HepG2 (cell line): ENCODE measurements around the gene RBM19. TPM values are rescaled to one million over a fixed set of nuclear protein-coding genes. Genes with fewer than 3 reads are reported as not detected.

Experiments used
- ATAC-seq: fragments of 200-7000 bp; cut with Tn5 transposase; 3 replicates; pipeline ENCODE4 v1.9.1; 2020; ENCODE audit warnings: mild to moderate bottlenecking, moderate library complexity
- BruUV-seq: library from RNA; stranded (reverse); fragments of 400-500 nt; replicated peaks from 2 replicates; lab custom pipeline; 2021; lab: Mats Ljungman, UMichigan
- CTCF ChIA-PET: fragments of 300-600 bp; formaldehyde crosslinking; extraction: SDS; loops from one replicate; lab custom pipeline; 2021; ENCODE audit warnings: low total read pairs, inconsistent platforms, low intra/inter-chr PET ratio; lab: Yijun Ruan, JAX
- POLR2A ChIA-PET: fragments of 350-600 bp; sonication (Branson Sonifier 250); formaldehyde crosslinking; loops from one replicate; lab custom pipeline; 2020; ENCODE audit warnings: antibody characterized with exemption, inconsistent platforms; lab: Yijun Ruan, JAX
- DNase-seq: peaks from one replicate; pipeline ENCODE4 v3.0.0-alpha.2; 2015; ENCODE audit warnings: low spot score
- FAIRE-seq: peaks from 3 replicates; lab custom pipeline; 2011; peaks lifted over from hg19 to GRCh38; lab: Jason Lieb, UNC
- H2AFZ ChIP-seq: one replicate; pipeline ENCODE4 v1.6.1; 2011; ENCODE audit warnings: low read length, inconsistent platforms
- H3K27ac ChIP-seq: fragments of 300-600 bp; 3 replicates; pipeline ENCODE4 v1.8.0; 2011; ENCODE audit warnings: mixed run types, mild to moderate bottlenecking, mixed read lengths, low read length, inconsistent platforms; ENCODE audit not compliant: insufficient read depth; ENCODE audit errors: extremely low read length
- H3K27me3 ChIP-seq, 2 experiments: fragments of 200-600 bp in 1 of 2; 2 replicates in 1 of 2; 3 replicates in 1 of 2; pipeline versions ENCODE4 v1.6.0 to v1.8.0; 2011; ENCODE audit warnings: low read length in 2 of 2, mild to moderate bottlenecking in 2 of 2, moderate library complexity in 2 of 2, inconsistent platforms in 1 of 2; ENCODE audit not compliant: insufficient read depth in 2 of 2, control insufficient read depth in 1 of 2
- H3K36me3 ChIP-seq, 2 experiments: fragments of 200-600 bp in 1 of 2; replicated peaks in 1 of 2; 2 replicates in 1 of 2; 3 replicates in 1 of 2; pipeline versions ENCODE4 v1.5.1 to v1.8.0; 2011; ENCODE audit warnings: low read length in 2 of 2, inconsistent platforms in 1 of 2; ENCODE audit not compliant: insufficient read depth in 2 of 2, control insufficient read depth in 1 of 2
- H3K4me1 ChIP-seq: 2 replicates; pipeline ENCODE4 v1.5.1; 2012; ENCODE audit warnings: low read length, inconsistent platforms; ENCODE audit not compliant: insufficient read depth
- H3K4me2 ChIP-seq: 2 replicates; pipeline ENCODE4 v1.6.0; 2011; ENCODE audit warnings: low read depth, low read length, inconsistent platforms
- H3K4me3 ChIP-seq, 3 experiments: fragments of 200-600 bp in 1 of 3; sonication (generic), shearing (Covaris generic) in 1 of 3; replicated peaks in 1 of 3; 2 replicates each; pipeline ENCODE4 v1.5.1; 2011 to 2016; ENCODE audit warnings: low read length in 3 of 3, inconsistent platforms in 2 of 3, low read depth in 2 of 3, mild to moderate bottlenecking in 2 of 3, control low read depth in 1 of 3, mixed read lengths in 1 of 3; ENCODE audit not compliant: insufficient read depth in 1 of 3
- H3K79me2 ChIP-seq: one replicate; pipeline ENCODE4 v1.6.1; 2011; ENCODE audit warnings: low read length, inconsistent platforms; ENCODE audit not compliant: insufficient read depth
- H3K9ac ChIP-seq: 2 replicates; pipeline ENCODE4 v1.6.0; 2011; ENCODE audit warnings: mild to moderate bottlenecking, low read depth, low read length, inconsistent platforms; ENCODE audit not compliant: insufficient read depth
- H3K9me3 ChIP-seq: 2 replicates; pipeline ENCODE4 v1.5.1; 2012; ENCODE audit warnings: mild to moderate bottlenecking, low read length
- H4K20me1 ChIP-seq: 2 replicates; pipeline ENCODE4 v1.6.0; 2011; ENCODE audit warnings: inconsistent platforms, mild to moderate bottlenecking, low read length, moderate library complexity; ENCODE audit not compliant: insufficient read depth
- CCDC6 ChIP-seq: sonication (generic); formaldehyde crosslinking; IDR thresholded peaks from 2 replicates; pipeline ENCODE4 v1.8.1; 2022; ENCODE audit warnings: mild to moderate bottlenecking, missing genetic modification reagents, moderate library complexity
- ETV5 ChIP-seq: IDR thresholded peaks from 2 replicates; pipeline ENCODE4 v1.6.1; 2018; ENCODE audit warnings: missing biosample characterization, missing genetic modification reagents, inconsistent platforms, borderline replicate concordance
- FOXK2 ChIP-seq: fragments of 450-650 bp; IDR thresholded peaks from 2 replicates; pipeline ENCODE4 v1.6.1; 2016
- KLF16 ChIP-seq, 2 experiments: sonication (generic) in 1 of 2; formaldehyde crosslinking in 1 of 2; IDR thresholded peaks; 2 replicates each; pipeline versions ENCODE4 v1.6.1 to v1.8.0; 2016 to 2023; ENCODE audit warnings: missing genetic modification reagents in 2 of 2, missing compliant biosample characterization in 1 of 2
- ZBTB8A ChIP-seq: sonication (generic); formaldehyde crosslinking; IDR thresholded peaks from 2 replicates; pipeline ENCODE4 v1.4.0; 2020; ENCODE audit warnings: mild to moderate bottlenecking, low read depth, missing genetic modification reagents, borderline replicate concordance
- ZNF3 ChIP-seq: IDR thresholded peaks from 2 replicates; pipeline ENCODE4 v1.7.0; 2017; ENCODE audit warnings: inconsistent platforms
- ZNF329 ChIP-seq: sonication (generic); formaldehyde crosslinking; IDR thresholded peaks from 2 replicates; pipeline ENCODE4 v1.9.0; 2021; ENCODE audit warnings: low read depth, mild to moderate bottlenecking, missing genetic modification reagents
- ZNF788 ChIP-seq: sonication (generic); formaldehyde crosslinking; IDR thresholded peaks from 2 replicates; pipeline ENCODE4 v1.5.0; 2020; ENCODE audit warnings: mild to moderate bottlenecking, missing genetic modification reagents, borderline replicate concordance
- ZSCAN30 ChIP-seq: sonication (generic); formaldehyde crosslinking; IDR thresholded peaks from 2 replicates; pipeline ENCODE4 v1.5.0; 2020; ENCODE audit warnings: mild to moderate bottlenecking, missing genetic modification reagents
- WGBS: methylation state at CpG from one replicate; pipeline ENCODE4 v1.1.6; 2017; ENCODE audit warnings: low lambda C conversion rate; 5-methylcytosine and 5-hydroxymethylcytosine counted together
- in situ Hi-C: cut with HindIII; loops from 2 replicates; pipeline ENCODE4 v1.10.0; 2017; ENCODE audit warnings: low pct_unique_long_range_greater_than_20kb; ENCODE audit not compliant: extremely low pct_ligation_motif_present
- intact Hi-C: fragments of 100-400 bp; cut with micrococcal nuclease; formaldehyde crosslinking; loops from one replicate; pipeline ENCODE4 v1.10.0; 2022; ENCODE audit not compliant: unreplicated experiment
- polyA plus RNA-seq, 8 experiments: library from polyadenylated mRNA; depleted of rRNA in 3 of 8; stranded (reverse) in 7 of 8; unstranded in 1 of 8; fragments of >200 nt; fragmentation: Illumina TruSeq in 4 of 8; extraction: Trizol in 4 of 8; gene quantifications; 2 replicates each; pipeline versions ENCODE4 v1.2.1 to v1.2.3, GENCODE V29; 2011 to 2016; ENCODE audit warnings: low read depth in 4 of 8, missing spikeins in 1 of 8, mixed read lengths in 1 of 8; ENCODE audit not compliant: insufficient read depth in 1 of 8
- total RNA-seq, 5 experiments: library from RNA; depleted of rRNA; stranded (reverse); fragments of >200 nt; fragmentation: Illumina TruSeq; extraction: Trizol; gene quantifications; 2 replicates each; pipeline ENCODE4 v1.2.3, GENCODE V29; 2016; ENCODE audit warnings: low read depth in 1 of 5
- TF ChIP-seq, protein P1 (sequence below): sonication (generic); formaldehyde crosslinking; IDR thresholded peaks from 2 replicates; pipeline ENCODE4 v1.4.0; 2020; ENCODE audit warnings: missing genetic modification reagents, borderline replicate concordance

The RBM19 gene
- total and polyA plus RNA-seq, 2 of the 13 experiments (the other 11 are each of a cell fraction or from before 2014, with no cell fraction given): 19.3 to 32.2 TPM

DNA sequence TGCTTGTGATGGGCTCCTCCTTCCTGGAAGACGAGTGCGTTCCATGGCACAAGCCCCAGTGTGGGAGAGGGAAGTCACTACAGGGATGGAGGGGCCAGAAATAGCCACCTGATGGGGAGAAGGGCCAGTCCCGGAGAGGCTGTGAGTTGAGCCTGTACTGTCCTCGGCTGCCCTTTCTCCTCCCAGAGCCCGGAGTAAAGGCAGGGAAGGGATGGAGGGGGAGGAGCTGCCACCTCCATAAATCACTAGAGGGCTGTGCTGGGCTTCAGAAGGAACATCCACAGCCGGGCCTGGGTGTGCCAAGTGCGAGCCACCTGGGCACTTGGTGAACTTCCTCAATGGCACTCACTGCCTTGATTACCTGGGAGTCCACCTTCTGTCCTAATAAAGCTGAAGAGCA, 110.1 kb downstream of the RBM19 start:
- DNase-seq (no peak), FAIRE-seq (no peak)
- CTCF ChIA-PET: no interaction called here
- POLR2A ChIA-PET: no interaction called here
- Histone ChIP-seq H3K4me3 (no peak overlapping the region), H3K9ac (no peak overlapping the region), H2AFZ (no peak overlapping the region), H3K27ac (no peak overlapping the region), H3K4me2 (no peak overlapping the region), H3K36me3 (peaks cover 30 to 55% of the 10 kb centered on the region in 2 experiments; a peak in 4 of 5 replicates), H3K9me3 (no peaks in the 10 kb centered on the region)
- WGBS: 97% methylated on average over 6 of the region's 7 CpGs
- in situ Hi-C loops (no loop called here), intact Hi-C loops (no loop called here)
- TF ChIP-seq ZNF329 (CRISPR knock-in tag) (no peak), FOXK2 (no peak), ZNF788 (no peak), ZNF3 (no peak), ZBTB8A (no peak), KLF16 (CRISPR knock-in tag; IDR thresholded peaks at IDR 0.05) (no peak), CCDC6 (CRISPR knock-in tag) (no peak), ZSCAN30 (CRISPR knock-in tag) (no peak), ETV5 (CRISPR knock-in tag) (no peak)
- TF ChIP-seq, protein P1, sequence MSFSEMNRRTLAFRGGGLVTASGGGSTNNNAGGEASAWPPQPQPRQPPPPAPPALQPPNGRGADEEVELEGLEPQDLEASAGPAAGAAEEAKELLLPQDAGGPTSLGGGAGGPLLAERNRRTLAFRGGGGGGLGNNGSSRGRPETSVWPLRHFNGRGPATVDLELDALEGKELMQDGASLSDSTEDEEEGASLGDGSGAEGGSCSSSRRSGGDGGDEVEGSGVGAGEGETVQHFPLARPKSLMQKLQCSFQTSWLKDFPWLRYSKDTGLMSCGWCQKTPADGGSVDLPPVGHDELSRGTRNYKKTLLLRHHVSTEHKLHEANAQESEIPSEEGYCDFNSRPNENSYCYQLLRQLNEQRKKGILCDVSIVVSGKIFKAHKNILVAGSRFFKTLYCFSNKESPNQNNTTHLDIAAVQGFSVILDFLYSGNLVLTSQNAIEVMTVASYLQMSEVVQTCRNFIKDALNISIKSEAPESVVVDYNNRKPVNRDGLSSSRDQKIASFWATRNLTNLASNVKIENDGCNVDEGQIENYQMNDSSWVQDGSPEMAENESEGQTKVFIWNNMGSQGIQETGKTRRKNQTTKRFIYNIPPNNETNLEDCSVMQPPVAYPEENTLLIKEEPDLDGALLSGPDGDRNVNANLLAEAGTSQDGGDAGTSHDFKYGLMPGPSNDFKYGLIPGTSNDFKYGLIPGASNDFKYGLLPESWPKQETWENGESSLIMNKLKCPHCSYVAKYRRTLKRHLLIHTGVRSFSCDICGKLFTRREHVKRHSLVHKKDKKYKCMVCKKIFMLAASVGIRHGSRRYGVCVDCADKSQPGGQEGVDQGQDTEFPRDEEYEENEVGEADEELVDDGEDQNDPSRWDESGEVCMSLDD: no peak
- TF ChIP-seq, all 625 proteins: peak for 0
- H3K27me3 ChIP-seq: no peaks in the 10 kb centered on the region
- no peaks in the 10 kb centered on the region for H3K4me1 ChIP-seq
- no peaks in the 10 kb centered on the region for H3K79me2 ChIP-seq
- no peak for ATAC-seq
- BruUV-seq: no TSS peak
- no peaks in the 10 kb centered on the region for H4K20me1 ChIP-seq
